ENCODE data around the gene UBR1.
"Not testable (repeated sequence)": the region's sequence is repeated elsewhere in the genome, so short reads cannot be mapped to it uniquely, and the experiment has no call there.

The UBR1 gene

GRCh38 chr15:42974202-42974862 is 131.5 kb downstream of the UBR1 start:
- DNase-seq (ENCODE audit: low read depth in 2 of 2), result no peak

DNA sequence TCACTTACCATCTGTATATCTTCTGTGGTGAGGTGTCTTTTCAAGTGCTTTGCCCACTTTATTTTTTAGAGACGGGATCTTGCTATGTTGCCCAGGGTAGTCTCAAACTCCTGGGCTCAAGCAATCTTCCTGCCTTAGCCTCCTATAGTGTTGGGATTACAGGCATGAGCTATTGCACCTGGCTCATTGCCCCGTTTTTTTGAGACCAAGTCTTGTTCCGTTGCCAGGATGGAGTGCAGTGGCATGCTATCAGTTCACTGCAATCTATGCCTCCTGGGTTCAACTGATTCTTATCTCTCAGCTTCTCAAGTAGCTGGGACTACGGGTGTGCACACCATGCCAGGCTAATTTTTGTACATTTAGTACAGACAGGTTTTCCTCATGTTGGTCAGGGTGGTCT is 132.7 kb downstream of the UBR1 start:
- no peak for DNase-seq (ENCODE audit: low read depth in 2 of 2)

DNA sequence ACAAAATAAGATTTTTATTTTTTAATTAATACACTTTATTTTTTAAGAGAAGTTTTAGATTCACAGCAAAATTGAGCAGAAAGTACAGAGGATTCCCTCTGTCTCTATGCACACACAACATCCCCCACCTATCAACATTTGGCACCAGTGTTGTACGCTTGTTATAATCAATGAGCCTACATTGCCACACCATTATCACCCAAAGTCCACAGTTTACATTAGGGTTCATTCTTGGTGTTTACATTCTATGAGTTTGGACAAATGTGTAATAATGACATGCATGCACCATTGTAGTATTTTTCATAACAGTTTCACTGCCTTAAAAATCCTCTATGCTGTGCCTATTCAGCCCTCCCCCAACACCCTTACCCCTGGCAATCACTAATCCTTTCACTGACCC is 134.0 kb downstream of the UBR1 start:
- no peak for DNase-seq (ENCODE audit: low read depth in 2 of 2)

DNA sequence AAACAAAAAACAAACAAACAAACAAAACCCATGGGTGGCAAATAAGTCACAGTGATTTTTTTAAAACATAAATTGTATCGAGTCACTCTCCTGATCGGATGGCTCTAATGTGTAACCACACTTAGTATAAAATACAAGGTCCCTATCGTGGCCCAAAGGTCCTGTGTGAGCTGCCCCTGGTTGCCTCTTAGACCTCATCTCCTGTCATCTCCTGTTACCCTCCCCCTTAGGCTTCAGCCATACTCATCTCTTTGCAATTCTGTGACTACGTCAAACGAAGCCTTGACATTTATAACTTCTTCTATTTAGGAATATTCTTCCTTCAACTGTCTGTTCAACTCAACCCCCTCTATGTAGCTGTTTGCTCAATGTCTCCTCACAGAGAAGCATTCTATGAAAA is 141.4 kb downstream of the UBR1 start:
- no peak for DNase-seq (ENCODE audit: low read depth in 2 of 2)

- peak; percentile 77 to 82 for DNase-seq (ENCODE audit: low read depth in 2 of 2)
These were observed 150.3 kb downstream of the UBR1 start for GRCh38 chr15:42955518-42955917.

GRCh38 chr15:42954291-42954690 is 151.5 kb downstream of the UBR1 start:
- DNase-seq (ENCODE audit: low read depth in 2 of 2), result no peak

GRCh38 chr15:42948898-42949297 is 156.9 kb downstream of the UBR1 start:
- not testable (repeated sequence) for DNase-seq (ENCODE audit: low read depth in 2 of 2)

DNA sequence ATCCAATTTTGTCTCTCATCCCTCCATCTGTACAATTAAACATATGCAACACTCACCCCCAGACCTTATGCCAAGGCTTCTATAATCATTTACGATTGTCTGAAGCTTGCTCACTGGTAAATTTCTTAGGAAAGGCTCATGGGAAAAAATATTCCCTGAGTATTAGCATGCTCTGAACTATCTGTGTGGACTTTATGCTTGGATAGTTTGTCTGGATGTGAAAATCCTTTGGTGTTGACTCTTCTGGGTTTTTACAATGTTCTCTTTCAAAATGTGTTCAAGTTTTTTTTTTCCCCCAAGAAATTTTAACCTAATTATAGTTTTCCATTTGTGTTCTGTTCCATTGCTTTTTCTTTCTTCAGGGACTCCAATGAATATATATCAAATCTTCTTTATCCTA is 165.3 kb downstream of the UBR1 start:
- no peak for DNase-seq (ENCODE audit: low read depth in 2 of 2)

GRCh38 chr15:42939841-42940240 is 166.0 kb downstream of the UBR1 start:
- DNase-seq (ENCODE audit: low read depth in 2 of 2), result no peak

DNA sequence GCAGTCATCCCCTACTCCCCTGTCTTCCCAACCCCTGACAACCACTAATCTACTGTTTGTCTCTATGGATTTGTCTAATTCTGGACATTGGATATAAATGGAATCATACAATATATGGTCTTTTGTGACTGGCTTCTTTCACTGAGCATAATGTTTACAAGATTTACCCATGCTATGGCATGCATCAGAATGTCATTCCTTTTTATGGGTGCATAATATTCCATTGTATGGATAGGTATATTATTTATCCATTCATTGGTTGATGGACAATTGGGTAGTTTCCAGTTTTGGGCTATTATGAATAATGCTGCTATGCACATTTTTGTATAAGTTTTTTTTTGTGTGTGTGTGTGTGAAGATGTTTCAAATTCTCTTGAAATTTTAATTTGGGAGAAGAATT is 168.7 kb downstream of the UBR1 start:
- no peak for DNase-seq (ENCODE audit: low read depth in 2 of 2)

DNA sequence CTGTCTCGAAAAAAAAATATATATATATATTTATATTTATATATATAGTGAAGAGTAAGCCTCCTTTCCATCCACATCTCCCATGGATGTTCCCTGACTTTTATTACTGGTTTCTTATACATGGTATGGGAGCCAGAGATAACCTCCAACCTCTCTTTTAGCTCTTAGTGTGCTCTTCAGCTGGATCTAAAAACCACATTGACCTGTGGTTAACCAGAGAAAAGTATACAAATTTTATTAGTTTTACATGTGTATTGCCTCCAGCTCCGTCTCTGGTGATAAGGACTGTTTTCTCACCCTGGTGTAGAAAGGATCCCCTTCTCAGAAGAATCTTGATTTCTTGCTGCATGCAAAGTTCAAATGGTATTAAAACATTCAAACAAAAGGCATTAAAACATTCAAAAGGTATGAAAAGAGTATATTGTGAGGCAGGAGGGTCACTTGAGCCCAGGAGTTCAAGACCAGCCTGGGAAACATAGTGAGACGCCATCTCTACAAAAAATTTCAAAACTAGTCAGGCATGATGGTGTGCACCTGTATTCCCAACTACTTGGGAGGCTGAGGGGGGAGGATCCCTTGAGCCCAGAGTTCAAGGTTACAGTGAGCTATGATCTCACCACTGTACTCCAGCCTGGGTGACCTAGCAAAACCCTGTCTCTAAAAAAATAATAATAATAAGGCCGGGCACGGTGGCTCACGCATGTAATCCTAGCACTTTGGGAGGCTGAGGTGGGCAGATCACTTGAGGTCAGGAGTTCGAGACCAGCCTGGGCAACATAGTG is 171.8 kb downstream of the UBR1 start:
- DNase-seq (ENCODE audit: low read depth in 2 of 2), result no peak

- no peak for DNase-seq (ENCODE audit: low read depth in 2 of 2)
These were observed 172.9 kb downstream of the UBR1 start for GRCh38 chr15:42932833-42933515.

DNA sequence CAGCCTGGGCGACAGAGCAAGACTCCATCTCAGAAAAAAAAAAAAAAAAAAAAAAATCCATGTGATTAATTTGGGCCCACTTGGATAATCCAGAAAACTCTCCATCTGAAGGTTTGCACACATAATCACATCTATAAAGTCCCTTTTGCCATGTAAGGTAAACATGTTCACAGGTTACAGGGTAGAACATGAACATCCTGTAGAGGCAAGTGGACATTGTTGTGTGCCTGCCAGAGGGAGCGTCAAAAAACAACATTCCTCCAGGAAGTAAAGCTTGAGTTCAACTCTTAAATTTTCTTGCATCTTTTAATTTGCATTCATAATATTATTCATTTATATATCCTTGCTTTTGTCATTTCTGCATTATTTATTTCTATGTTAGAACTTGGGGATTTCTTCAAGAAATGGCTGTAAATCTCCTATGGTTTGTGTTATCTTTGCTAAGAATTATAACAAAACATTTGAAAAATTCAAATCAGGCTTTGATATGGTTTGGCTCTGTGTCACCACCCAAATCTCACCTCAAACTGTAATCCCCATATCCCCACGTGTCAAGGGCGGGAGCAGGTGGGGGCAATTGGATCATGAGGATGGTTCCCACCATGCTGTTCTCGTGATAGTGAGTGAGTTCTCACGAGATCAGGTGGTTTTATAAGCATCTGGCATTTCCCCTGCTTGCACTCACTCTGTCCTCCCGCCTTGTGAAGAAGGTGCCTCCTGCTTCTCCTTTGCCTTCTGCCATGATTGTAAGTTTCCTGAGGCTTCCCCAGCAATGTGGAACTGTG is 173.9 kb downstream of the UBR1 start:
- no peak for DNase-seq (ENCODE audit: low read depth in 2 of 2)

GRCh38 chr15:42929306-42929848 is 176.5 kb downstream of the UBR1 start:
- DNase-seq (ENCODE audit: low read depth in 2 of 2), result no peak

DNA sequence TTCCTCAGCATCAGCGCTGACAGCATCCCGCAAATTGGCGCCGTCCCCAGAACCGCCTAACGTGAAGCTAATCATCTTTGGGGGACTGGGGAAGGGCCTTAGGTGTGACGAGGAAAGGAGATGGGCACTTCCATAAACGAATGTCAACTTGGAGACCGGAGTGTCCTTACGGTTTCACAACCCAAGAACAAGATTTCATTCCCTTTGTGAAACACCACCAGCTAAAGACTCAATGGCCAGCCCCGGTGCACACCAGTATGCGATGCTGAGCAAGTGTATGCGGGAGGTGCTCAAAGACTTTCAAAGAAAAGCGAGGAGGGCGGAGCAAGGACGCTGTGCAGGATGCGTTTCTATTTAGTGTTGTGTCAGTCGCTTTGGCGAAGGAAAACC is 184.5 kb downstream of the UBR1 start:
- no peak for DNase-seq (ENCODE audit: low read depth in 2 of 2)

GRCh38 chr15:42920519-42921341 is 185.1 kb downstream of the UBR1 start, which contains the start of gene TTBK2:
Gene TTBK2 (minus strand): TSS chr15:42920778. CDS start chr15:42878617, 42,161 bp downstream.
- peak; percentile 98 for DNase-seq (ENCODE audit: low read depth in 2 of 2)

DNA sequence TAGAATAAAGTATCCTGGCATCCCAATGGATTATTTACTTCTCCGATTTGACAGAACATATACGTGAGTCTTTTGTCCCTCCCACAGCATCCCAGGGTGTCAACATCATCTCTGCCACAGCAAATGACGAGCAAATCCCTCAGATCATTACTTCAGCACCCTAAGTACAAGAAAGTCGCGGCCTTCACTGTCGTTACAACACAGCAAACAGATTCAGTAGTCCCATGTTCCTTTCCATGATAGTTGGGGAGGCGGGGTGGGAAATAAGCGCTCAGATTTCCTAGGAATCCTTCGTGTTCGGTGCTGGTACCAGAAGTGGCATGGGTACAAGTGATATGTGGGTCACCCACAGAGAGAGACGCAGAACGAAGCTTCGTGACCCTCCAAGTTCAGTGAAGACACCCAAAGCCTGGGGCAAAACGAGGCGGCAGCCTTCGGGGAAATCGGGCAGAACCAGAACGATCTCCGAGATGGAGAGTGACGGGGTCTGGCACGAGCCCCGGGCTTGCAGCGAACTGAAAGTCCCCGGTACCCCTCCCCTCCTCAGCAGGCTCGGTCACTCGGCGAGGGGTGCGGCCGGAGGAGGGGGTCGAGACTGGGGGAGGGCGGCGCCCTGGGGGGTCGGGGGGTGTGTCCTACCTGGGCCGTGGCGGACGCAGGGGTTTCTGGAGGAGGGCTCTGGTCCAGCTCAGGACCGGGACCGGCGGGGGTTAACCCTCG is 185.9 kb downstream of the UBR1 start:
- DNase-seq (ENCODE audit: low read depth in 2 of 2), result no peak

- no peak for DNase-seq (ENCODE audit: low read depth in 2 of 2)
These were observed 186.5 kb downstream of the UBR1 start for GRCh38 chr15:42919308-42919707.

DNA sequence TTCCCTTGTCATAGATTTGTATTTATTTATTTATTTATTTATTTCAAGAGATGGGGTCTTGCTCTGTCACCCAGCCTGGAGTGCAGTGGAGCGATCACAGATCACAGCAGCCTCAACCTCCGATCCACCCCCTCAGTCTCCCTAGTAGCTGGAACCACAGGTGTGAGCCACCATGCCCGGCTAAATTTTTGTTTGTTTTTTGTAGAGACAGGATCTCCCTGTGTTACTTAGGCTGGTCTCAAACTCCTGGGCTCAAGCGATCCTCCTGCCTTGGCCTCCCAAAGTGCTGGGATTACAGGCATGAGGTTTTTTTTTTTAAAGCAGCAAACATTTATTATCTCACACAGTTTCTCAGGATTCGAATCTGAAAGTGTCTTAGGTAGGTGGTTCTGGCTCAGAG is 187.8 kb downstream of the UBR1 start:
- DNase-seq (ENCODE audit: low read depth in 2 of 2), result no peak

GRCh38 chr15:42915654-42916315 is 190.1 kb downstream of the UBR1 start:
- DNase-seq (ENCODE audit: low read depth in 2 of 2), result no peak

Measured in fibroblast of skin of left biceps (primary cell).